ENCODE results near the gene SLC25A23.

DNA sequence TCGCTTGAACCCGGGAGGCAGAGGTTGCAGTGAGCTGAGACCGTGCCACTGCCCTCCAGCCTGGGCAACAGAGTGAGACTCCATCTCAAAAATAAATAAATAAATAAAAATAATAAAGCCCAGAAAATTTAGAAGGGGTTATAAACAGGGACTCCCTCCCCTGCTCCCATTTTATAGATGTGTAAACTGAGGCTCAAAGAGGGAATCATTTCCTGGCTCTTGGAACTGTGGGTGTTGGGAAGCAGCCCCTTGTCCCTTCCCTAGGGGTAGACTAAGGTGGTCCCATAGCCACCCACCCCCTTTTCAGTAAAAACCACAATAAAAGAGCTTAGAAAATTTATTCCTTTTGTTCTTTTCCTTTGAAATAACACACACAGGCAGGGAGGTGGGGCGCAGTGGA lies 19.8 kb downstream of the SLC25A23 start:
- TF ChIP-seq ZNF626 (tag by site-specific recombination; IDR thresholded peaks at IDR 0.05): no peak
- TF ChIP-seq CTCF (tag by site-specific recombination; IDR thresholded peaks at IDR 0.05): no peak
- TF ChIP-seq, protein P1, sequence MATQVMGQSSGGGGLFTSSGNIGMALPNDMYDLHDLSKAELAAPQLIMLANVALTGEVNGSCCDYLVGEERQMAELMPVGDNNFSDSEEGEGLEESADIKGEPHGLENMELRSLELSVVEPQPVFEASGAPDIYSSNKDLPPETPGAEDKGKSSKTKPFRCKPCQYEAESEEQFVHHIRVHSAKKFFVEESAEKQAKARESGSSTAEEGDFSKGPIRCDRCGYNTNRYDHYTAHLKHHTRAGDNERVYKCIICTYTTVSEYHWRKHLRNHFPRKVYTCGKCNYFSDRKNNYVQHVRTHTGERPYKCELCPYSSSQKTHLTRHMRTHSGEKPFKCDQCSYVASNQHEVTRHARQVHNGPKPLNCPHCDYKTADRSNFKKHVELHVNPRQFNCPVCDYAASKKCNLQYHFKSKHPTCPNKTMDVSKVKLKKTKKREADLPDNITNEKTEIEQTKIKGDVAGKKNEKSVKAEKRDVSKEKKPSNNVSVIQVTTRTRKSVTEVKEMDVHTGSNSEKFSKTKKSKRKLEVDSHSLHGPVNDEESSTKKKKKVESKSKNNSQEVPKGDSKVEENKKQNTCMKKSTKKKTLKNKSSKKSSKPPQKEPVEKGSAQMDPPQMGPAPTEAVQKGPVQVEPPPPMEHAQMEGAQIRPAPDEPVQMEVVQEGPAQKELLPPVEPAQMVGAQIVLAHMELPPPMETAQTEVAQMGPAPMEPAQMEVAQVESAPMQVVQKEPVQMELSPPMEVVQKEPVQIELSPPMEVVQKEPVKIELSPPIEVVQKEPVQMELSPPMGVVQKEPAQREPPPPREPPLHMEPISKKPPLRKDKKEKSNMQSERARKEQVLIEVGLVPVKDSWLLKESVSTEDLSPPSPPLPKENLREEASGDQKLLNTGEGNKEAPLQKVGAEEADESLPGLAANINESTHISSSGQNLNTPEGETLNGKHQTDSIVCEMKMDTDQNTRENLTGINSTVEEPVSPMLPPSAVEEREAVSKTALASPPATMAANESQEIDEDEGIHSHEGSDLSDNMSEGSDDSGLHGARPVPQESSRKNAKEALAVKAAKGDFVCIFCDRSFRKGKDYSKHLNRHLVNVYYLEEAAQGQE (tag by site-specific recombination; IDR thresholded peaks at IDR 0.05): no peak
- TF ChIP-seq ZNF274 (IDR thresholded peaks at IDR 0.05; ENCODE audit: low read length): no peak
- no peak for TF ChIP-seq ZNF274 (tag by site-specific recombination; IDR thresholded peaks at IDR 0.05; ENCODE audit: borderline replicate concordance)
- no peak for TF ChIP-seq ZEB2 (tag by site-specific recombination; IDR thresholded peaks at IDR 0.05)

All from HEK293 (cell line).